Measurements from ENCODE around the gene HEPACAM.

The HEPACAM gene

GRCh38 chr11:124943254-124943616 is 7.4 kb upstream of the HEPACAM start:
- in situ Hi-C loops (cut with MboI; ENCODE audit: low sequenced_read_pairs): no loop called here

DNA sequence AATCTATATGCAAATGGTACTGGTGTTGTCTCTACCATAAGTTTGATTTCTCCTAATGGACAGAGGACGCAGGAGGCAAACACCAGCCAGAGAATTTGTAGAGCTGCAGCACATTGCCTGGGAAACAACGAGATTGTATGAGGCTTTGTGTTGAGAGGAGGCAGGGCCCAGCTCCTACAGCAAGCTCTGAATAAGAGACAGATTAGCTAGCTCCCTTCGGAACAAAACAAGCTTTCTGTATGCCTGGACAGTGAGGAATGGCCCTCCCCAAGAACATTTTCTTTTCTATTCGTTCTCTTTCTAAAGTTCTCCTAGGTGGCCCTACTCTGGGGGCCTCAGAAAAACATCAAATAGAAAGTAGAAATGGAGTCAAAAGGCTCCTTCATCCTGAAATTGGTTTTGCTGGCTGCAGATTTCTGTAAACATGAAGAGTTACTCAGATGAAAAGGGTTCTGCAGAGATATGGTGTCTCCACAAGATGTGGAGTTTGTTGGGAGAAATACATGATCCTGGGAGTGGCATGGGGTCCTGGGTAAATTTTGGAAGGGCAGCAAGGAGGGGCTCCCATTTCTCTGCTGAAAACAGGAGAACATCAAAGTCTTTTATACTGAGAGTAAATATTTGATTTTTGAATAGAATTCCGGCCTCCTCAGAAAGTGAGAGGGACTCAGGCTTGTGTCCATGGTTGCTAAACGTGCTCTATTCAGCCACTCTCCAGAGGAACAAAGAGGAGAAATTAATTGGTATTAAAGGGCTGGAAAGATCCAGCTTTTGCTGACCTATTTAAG is 6.8 kb upstream of the HEPACAM start:
- in situ Hi-C loops (cut with MboI; ENCODE audit: low sequenced_read_pairs): no loop called here

DNA sequence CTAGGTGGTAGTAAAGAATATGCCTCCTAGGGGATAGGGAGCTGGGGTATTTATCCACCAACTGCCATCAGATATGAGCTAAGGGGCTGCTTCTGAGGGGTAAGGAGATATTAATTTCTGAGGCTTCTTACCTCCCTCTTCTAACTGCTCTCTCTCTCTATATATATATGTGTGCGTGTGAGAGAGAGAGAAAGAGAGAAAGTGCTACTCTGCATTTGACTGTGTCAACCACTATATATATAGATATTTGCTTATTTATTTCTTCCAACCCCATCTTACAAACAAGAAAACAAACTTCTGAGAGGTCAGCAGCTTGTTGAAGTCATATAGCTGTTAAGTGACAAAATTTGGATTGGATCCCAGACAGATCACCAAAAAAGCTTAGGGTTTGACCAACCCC is 5.9 kb upstream of the HEPACAM start:
- in situ Hi-C loops (cut with MboI; ENCODE audit: low sequenced_read_pairs): no loop called here

GRCh38 chr11:124938970-124939369 is 3.1 kb upstream of the HEPACAM start:
- in situ Hi-C loops (cut with MboI; ENCODE audit: low sequenced_read_pairs): no loop called here

GRCh38 chr11:124938206-124938765 is 2.4 kb upstream of the HEPACAM start:
- in situ Hi-C loops (cut with MboI; ENCODE audit: low sequenced_read_pairs): no loop called here

DNA sequence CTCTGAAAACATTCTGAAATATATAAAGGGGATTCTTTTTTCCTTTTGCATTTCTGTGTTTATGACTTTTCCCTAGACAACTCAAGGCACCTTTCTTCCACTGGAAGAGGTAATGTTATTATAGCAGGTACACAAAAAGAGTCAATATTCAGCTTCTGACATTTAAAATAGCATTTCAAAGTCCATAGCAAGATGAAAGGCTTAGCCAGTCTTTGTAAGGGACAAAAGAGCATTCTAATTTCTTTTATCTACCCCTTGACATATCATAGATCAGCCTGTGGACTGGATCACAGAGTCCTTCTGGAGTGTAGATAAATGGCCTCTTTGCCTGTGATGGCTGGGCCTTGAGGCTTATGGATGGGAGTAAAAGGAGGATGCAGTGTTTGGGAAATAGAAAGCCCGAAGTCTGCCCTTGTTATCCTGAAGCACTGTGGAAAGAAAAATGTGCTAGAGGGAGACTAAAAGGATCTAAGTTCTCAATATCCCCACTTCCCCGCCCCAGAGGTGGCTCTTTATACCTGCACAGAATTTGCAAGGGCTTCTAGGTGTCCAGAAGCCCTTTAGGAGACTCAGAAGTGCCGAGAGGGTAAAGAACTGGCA is 1.6 kb upstream of the HEPACAM start:
- in situ Hi-C loops (cut with MboI; ENCODE audit: low sequenced_read_pairs): no loop called here

DNA sequence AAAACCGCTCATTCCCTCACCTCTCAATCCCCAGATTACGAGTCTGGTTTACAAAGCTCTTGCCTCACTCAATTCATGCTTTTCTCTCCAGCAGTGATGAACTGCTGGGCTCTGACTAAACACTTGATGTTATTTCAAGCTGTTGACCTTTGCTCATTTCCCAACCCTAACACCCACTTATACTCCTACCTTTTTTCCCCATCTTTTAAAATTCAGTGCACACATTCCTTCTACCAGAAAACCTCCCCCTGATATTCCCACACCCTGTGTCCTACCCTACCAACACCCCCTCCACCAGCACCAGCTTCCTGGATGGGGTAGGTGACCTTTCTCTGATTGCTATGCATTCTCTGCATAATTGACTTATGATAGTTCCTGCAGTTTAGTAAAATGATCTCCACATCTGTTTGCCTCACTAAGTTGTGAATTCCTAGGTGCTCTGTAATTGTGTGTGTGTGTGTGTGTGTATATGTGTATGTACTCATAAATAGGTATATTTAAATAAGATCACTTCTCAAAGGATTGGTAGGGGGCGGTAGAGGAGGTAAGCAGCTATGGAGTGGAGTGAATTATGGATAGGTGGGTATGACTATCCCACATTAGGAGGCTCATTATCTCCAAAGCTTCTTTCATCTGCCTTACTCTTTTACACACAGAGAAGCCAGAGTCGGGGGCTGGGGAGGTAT is 842 bp downstream of the HEPACAM start:
- in situ Hi-C loops (cut with MboI; ENCODE audit: low sequenced_read_pairs): no loop called here

GRCh38 chr11:124930799-124931198 is 5.0 kb downstream of the HEPACAM start:
- in situ Hi-C loops (cut with MboI; ENCODE audit: low sequenced_read_pairs): no loop called here

DNA sequence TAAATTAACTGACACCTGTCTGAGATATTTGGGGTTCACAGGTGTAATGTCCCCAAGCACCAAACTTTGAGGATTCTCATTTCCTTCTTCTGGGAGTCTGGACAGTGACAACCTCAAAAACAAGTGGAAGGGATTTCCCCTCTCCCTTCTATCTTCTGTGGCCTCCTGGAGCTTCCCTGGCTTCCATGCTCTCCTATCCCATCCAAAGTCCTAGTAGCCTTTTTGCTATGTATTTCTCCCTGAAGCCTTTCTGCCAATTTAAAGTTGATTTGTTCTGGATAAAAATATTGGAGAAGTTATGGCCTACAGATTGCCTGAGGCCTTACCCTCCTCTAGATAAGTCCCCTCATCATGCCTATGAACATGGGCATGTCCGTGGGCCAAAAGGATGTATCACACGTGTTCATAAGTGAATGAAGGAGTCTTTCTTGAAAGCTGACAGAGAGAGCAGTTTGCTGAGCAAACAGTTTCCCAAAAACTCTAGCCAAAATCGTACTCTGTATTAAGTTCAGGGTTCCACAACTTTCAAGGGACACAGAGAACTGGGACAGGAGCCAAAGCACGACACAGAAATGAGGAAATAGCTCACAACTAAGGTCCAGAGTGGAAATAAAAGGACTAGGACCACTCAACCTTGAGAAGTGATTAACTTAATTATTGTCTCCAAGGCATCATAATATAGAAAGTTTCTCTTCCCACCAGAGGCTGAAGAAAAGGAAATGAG is 6.7 kb downstream of the HEPACAM start:
- in situ Hi-C loops (cut with MboI; ENCODE audit: low sequenced_read_pairs): no loop called here

- in situ Hi-C loops (cut with MboI; ENCODE audit: low sequenced_read_pairs): no loop called here
These were observed 12.6 kb downstream of the HEPACAM start for GRCh38 chr11:124923296-124923695.

DNA sequence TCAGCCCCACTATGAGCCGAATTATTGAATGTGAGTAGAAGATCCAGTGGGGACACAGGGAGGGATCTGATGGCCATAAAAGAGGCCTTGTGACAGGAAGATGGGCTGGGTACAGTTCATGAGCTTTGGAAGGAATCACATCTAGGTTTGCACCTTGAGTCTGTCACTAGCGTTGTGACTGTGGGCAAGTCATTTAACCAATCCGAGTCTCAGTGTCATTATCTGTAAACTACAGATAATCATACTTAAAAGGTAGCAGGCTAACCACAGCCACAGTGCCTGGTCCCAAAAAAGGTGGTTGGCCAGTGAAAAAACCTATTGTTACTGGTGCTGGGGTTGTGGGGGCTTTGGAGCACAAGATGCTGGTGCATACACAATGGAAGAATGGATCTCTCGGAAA is 13.0 kb downstream of the HEPACAM start:
- in situ Hi-C loops (cut with MboI; ENCODE audit: low sequenced_read_pairs): no loop called here

DNA sequence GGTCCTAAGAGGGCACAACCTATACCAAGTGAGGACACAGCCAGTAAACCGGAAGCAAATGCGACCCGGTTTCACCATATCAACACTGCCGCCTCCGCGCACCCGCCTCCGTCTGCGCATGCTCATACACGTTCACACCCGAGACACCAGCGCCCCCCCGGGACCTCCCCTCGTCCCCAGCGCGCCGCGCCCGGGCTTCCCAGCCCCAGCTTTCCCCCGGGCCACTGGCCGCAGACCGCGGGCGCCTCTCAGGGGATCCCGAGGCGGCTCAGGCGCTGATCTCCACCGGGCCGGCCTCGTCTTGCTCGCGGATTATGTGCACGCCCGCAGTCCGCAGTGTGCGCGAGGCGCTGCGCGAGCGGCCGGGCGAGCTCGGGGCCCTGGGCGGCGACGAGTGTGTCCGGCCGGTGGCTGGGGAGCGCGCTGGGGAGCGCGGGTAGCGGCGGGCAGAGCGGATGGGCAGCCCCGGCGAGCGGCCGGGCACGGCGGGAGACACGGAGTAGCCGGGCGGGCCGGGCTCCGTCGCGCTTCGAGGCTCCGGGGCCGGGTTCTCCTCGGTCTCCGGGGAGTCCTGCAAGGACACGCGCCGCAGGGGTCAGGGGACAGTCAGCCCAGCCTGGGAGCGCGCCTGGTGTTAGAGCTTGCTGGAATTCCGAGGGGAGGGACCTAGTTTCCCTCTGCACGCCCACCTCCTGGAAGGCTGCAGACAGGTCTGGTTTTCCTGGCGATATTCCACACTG is 14.8 kb downstream of the HEPACAM start:
- in situ Hi-C loops (cut with MboI; ENCODE audit: low sequenced_read_pairs): no loop called here

DNA sequence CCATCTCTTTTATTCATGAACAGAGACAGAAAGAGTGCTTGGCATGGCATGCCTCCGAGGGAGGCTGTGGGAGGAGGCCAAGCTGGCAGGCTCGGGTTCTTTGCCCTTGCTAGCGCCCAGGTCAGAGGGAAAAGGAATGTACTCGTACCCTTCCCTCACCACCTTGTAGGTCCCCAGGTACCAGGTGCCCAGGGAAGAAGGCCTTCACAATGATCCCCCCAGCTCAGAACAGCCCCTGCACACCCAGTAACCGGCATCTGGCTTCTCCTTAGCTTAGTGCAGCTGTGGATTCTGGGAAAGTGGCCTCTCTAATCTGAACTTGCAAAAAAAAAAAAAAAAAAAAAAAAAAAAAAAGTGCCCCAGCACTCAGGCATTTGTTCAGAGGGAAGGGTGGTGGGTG is 15.5 kb downstream of the HEPACAM start:
- in situ Hi-C loops (cut with MboI; ENCODE audit: low sequenced_read_pairs): no loop called here

- in situ Hi-C loops (cut with MboI; ENCODE audit: low sequenced_read_pairs): no loop called here
These were observed 15.9 kb downstream of the HEPACAM start for GRCh38 chr11:124919898-124920297.

DNA sequence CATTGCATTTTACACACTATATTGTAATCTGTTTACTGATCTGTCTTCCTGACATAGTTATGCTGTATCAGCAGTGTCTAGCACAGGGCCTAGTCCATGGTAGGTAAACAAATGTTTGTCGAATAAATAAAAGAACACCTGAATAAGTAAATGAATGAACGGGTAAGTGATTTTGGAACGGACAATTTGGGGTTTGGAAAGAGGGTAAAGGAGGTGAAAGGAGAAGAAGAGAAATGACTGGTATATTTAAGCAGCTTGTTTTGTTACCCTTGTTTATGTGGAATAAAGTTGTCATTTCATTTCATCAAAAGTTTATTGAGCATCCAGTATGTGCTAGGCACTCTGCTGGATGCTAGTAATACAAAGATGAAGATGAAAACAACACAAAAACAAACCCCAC is 16.9 kb downstream of the HEPACAM start, which contains the start of gene HEPN1:
Gene HEPN1 (plus strand): TSS at position 301 of the 400 bp plus-strand sequence.
- in situ Hi-C loops (cut with MboI; ENCODE audit: low sequenced_read_pairs): no loop called here

DNA sequence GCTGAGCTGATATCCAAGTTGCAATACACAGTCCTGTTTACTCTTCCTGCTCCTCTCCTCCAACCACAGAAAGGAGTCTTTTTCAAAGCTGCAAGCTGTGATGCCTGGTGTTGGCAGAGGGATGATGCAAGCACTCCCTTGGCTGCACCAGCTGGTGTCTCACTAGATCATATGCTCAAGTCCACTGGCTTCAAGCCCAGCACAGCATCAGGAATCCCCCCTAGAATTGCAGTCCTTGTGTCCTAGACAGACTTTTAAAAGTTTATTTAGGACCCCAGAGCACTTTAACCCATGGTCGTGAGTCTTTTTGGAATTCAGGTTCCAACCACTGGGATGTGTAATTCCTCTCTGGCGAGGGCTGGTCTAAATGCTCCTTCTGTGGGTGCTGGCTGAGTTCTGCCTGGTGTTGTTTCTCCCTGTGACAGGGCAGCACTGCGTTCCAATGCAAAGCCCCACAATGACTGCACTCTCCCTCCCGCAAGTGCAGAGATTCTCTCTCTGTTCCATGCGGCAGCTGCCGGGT is 18.7 kb downstream of the HEPACAM start:
- in situ Hi-C loops (cut with MboI; ENCODE audit: low sequenced_read_pairs): no loop called here

GRCh38 chr11:124916370-124916710 is 19.5 kb downstream of the HEPACAM start:
- in situ Hi-C loops (cut with MboI; ENCODE audit: low sequenced_read_pairs): no loop called here

DNA sequence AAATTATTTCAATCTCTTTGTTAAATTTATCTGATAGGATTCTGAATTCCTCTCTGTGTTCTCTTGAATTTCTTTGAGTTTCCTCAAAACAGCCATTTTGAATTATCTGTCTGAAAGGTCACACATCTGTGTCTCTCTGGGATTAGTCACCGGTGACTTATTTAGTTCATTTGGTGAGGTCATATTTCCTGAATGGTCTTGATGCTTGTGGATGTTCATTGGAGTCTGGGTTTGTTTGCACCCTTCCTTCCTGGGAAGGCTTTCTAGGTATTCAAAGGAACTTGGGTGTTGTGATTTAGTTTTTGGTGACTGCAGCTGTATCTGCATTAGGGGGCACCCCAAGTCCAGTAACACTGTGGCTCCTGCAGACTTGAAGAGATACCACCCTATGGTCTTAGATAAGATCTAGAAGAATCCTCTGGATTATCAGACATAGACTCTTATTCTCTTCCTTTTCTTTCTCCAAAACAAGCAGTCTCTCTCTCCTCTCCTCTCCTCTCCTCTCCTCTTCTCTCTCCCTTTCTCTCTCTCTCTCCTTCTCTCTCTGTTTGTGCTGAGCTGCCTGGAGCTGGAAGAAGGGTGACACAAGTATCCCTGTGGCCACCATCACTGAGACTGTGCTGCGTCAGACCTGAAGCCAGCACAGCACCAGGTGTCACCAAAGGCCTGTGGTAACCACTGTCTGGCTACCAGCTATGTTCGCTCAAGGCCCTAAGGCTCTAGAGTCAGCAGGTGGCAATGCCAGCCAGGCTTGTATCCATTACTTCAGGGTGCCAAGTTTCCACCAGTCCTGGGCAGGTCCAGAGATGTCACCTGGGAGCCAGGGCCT is 20.1 kb downstream of the HEPACAM start:
- in situ Hi-C loops (cut with MboI; ENCODE audit: low sequenced_read_pairs): no loop called here

- in situ Hi-C loops (cut with MboI; ENCODE audit: low sequenced_read_pairs): no loop called here
These were observed 33.2 kb downstream of the HEPACAM start for GRCh38 chr11:124902616-124903015.

Data from hTERT RPE-1 (cell line).